Breast epithelium (tissue), 4 donors: ENCODE results near the gene NAGPA. TPM values are rescaled to one million over a fixed set of nuclear protein-coding genes. Genes with fewer than 3 reads are reported as not detected.

Experiments
- DNase-seq, 2 donors: peaks; one replicate each; pipeline ENCODE4 v3.0.0-alpha.2; 2019; ENCODE audit warnings: low spot score in 2 of 2
- H3K27ac ChIP-seq, 2 donors: fragments of 200-600 bp; sonication (generic) in 1 of 2; one replicate each; pipeline ENCODE4 v1.5.1; 2016 to 2019; ENCODE audit warnings: mild to moderate bottlenecking in 1 of 2
- H3K27me3 ChIP-seq, 2 donors: fragments of 200-600 bp; sonication (generic) in 1 of 2; one replicate each; pipeline versions ENCODE4 v1.5.1 to v1.6.0; 2017 to 2019; ENCODE audit warnings: control low read depth in 1 of 2, mild to moderate bottlenecking in 1 of 2
- H3K36me3 ChIP-seq: fragments of 200-600 bp; one replicate; pipeline ENCODE4 v1.5.1; 2019
- H3K4me1 ChIP-seq, 2 donors: fragments of 200-600 bp; sonication (generic); one replicate each; pipeline ENCODE4 v1.5.1; 2016 to 2019; ENCODE audit warnings: control low read depth in 1 of 2
- H3K4me3 ChIP-seq, 3 donors: fragments of 200-600 bp; sonication (generic); 1 replicate in 2 of 3; 2 replicates in 1 of 3; pipeline ENCODE4 v1.5.1; 2016 to 2019; ENCODE audit warnings: mild to moderate bottlenecking in 3 of 3, moderate library complexity in 2 of 3
- H3K9me3 ChIP-seq, 2 donors: fragments of 200-600 bp; sonication (generic) in 1 of 2; one replicate each; pipeline ENCODE4 v1.5.1; 2016 to 2019; ENCODE audit warnings: control low read depth in 1 of 2
- CTCF ChIP-seq, 3 donors: fragments of 450-650 bp; IDR thresholded peaks; one replicate each; pipeline ENCODE4 v1.5.1; 2016 to 2017; ENCODE audit warnings: antibody characterized with exemption in 3 of 3, mild to moderate bottlenecking in 3 of 3, moderate library complexity in 3 of 3
- POLR2A ChIP-seq: fragments of 450-650 bp; IDR thresholded peaks from one replicate; pipeline ENCODE4 v1.6.1; 2016; ENCODE audit warnings: antibody characterized with exemption, mild to moderate bottlenecking, moderate library complexity
- POLR2AphosphoS5 ChIP-seq, 3 donors: sonication (generic); formaldehyde crosslinking; IDR thresholded peaks; one replicate each; pipeline ENCODE4 v1.6.1; 2017; ENCODE audit warnings: antibody characterized with exemption in 3 of 3
- intact Hi-C: fragments of 100-400 bp; cut with DNase I; formaldehyde crosslinking; loops from one replicate; pipeline ENCODE4 v1.15.1; 2023; ENCODE audit warnings: low total_unique reads
- total RNA-seq, 3 donors: library from RNA; depleted of rRNA; stranded (reverse); fragments of >200 nt; gene quantifications; one replicate each; pipeline ENCODE4 v1.1.0, GENCODE V29; 2016

Gene NAGPA
- total RNA-seq, 3 donors from 2014 or later: 18.4 to 26.2 (median 21.8) TPM

DNA sequence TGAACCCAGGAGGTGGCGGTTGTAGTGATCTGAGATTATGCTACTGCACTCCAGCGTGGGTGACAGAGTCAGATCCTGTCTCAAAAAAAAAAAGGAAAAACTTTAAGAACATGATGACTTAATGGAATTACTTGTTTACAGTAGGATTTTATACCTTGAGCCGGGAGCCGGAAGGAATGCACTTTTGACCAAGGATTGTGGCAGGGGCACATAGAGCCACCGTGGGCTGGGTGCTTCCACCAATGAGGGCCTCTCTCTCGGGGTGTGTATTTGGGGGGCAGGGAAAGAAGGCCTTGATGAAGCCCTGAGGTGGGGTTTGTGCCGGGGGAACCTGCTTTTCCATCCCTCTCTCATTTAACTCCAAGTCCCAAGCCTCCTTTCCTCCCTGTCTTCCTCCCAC is 6.7 kb upstream of the NAGPA start:
- intact Hi-C loops: no loop called here
- Histone ChIP-seq H3K4me1 (no peaks in the 10 kb centered on the region), H3K27me3 (no peaks in the 10 kb centered on the region), H3K27ac (no peak overlapping the region), H3K4me3 (no peak overlapping the region), H3K36me3 (no peaks in the 10 kb centered on the region), H3K9me3 (no peaks in the 10 kb centered on the region)
- DNase-seq: no peak
- no peak for TF ChIP-seq CTCF (IDR thresholded peaks at IDR 0.05)

DNA sequence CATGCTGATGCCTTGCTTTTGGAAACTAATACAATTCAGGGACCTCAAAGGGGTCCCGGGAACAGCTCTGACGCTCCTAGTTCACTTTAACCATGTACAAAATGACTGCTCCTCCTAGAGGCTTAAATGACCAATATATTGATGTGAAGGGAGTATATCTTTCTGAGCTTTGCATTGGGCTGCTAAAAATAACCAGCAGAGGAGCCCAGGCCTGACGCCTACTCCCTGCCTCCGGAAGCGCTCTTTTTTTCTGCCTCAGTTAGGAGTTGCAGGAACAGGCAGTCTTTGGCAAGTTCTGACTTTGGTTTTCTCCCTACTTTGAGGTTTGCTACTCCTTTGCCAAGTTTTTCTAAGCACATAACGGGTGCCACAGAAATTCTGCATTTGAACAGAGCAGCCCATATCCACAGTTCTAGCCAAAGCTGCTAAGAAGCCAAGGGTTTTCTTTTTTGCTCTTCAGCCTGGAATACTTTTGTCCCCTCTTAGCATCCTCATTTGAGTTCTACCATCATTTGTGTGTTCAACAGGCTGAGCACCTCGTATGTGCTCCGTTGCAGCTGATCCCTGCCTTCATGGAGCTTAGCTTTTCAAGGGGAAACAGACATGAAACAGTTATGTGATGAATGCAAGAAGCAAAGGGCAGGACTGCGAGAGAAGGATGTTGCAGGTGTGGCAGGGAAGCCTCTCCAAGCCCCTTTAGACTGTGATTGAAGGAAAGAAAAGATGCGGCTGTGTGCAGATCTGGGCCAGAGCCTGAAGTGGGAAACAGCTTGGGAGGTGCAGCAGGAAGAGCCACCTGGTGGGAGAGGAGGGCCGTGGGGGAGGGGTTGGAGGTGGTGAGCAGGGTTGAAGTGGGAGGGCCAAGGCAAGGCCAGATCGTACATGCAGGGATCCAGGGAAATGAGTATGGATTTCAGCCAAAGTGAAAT is 2.8 kb upstream of the NAGPA start:
- no peak for DNase-seq

GRCh38 chr16:5035909-5036227 is 2.1 kb upstream of the NAGPA start:
- intact Hi-C loops: no loop called here
- TF ChIP-seq POLR2A (no peak), POLR2AphosphoS5 (IDR thresholded peaks at IDR 0.05) (no peak), CTCF (IDR thresholded peaks at IDR 0.05) (no peak)
- no peak for DNase-seq
- H3K4me1 ChIP-seq: no peaks in the 10 kb centered on the region
- no peaks in the 10 kb centered on the region for H3K9me3 ChIP-seq
- no peaks in the 10 kb centered on the region for H3K36me3 ChIP-seq
- no peaks in the 10 kb centered on the region for H3K27me3 ChIP-seq
- H3K27ac ChIP-seq: no peak overlapping the region
- H3K4me3 ChIP-seq: no peak overlapping the region

More for the DNA sequence above, 2.8 kb upstream of the NAGPA start:
- Histone ChIP-seq H3K4me1 (no peaks in the 10 kb centered on the region), H3K4me3 (no peak overlapping the region), H3K9me3 (no peaks in the 10 kb centered on the region), H3K27ac (no peak overlapping the region), H3K27me3 (no peaks in the 10 kb centered on the region), H3K36me3 (no peaks in the 10 kb centered on the region)
- intact Hi-C loops: no loop called here
- no peak for TF ChIP-seq CTCF (IDR thresholded peaks at IDR 0.05)
- no peak for TF ChIP-seq POLR2A
- TF ChIP-seq POLR2AphosphoS5 (IDR thresholded peaks at IDR 0.05): no peak

DNA sequence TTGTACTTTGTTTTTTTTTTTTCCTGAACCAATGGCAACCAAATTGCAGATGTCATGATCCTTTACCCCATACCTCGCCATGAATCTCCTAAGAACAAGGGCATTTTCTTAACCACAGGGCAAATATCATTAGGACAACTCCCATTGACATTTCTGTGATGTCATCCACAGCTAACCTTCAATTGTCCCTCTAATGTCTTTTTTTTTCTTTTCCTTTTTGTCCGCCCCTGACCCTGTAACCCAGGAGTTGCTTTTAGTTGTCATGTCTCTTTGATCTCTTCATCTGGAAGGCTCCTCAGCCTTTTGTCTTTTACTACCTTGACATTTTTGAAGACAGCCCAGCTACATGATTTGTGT is 410 bp upstream of the NAGPA start:
- H3K4me3 ChIP-seq: peak overlapping the region; percentile 65 to 99 (median 88)
- peak overlapping the region; percentile 37 to 73 for H3K27ac ChIP-seq
- TF ChIP-seq POLR2A (no peak), POLR2AphosphoS5 (IDR thresholded peaks at IDR 0.05) (no peak), CTCF (IDR thresholded peaks at IDR 0.05) (no peak)
- no peaks in the 10 kb centered on the region for H3K36me3 ChIP-seq
- no peaks in the 10 kb centered on the region for H3K9me3 ChIP-seq
- intact Hi-C loops: no loop called here
- no peak for DNase-seq
- H3K27me3 ChIP-seq: no peaks in the 10 kb centered on the region
- no peaks in the 10 kb centered on the region for H3K4me1 ChIP-seq

DNA sequence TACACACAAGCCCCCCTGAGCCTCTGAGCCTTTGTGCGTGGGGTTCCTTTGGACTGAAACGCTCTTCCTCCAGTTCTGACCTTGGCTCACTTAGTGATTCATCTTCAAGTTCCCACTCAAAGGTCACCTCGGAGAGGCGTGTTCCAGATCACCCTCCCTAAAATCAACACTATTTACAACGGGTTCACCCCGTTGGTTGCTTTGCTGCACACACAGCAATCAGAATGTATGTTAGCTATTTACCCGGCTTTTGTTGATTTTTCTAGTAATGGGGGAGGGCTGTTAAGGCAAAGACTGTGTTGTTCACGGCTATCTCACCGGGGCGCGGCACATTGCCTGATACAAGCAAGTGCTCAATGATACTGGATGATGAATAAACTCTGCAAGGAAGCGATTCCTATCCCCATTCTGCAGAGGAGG is 977 bp downstream of the NAGPA start:
- TF ChIP-seq POLR2A (no peak), CTCF (IDR thresholded peaks at IDR 0.05) (no peak)
- Histone ChIP-seq H3K27me3 (no peaks in the 10 kb centered on the region), H3K4me3 (peak overlapping the region; percentile 65 to 99 (median 88)), H3K27ac (no peak overlapping the region), H3K9me3 (no peaks in the 10 kb centered on the region), H3K36me3 (no peaks in the 10 kb centered on the region), H3K4me1 (no peaks in the 10 kb centered on the region)
- intact Hi-C loops: no loop called here
- DNase-seq: no peak
